ENCODE results near the gene HACD2. TPM values are rescaled to one million over a fixed set of nuclear protein-coding genes. Genes with fewer than 3 reads are reported as not detected.

Gene HACD2
- total and polyA plus RNA-seq, 2 donors (not counting 3 experiments of a cell fraction or from before 2014, with no cell fraction given), result 17.0 to 20.9 TPM

DNA sequence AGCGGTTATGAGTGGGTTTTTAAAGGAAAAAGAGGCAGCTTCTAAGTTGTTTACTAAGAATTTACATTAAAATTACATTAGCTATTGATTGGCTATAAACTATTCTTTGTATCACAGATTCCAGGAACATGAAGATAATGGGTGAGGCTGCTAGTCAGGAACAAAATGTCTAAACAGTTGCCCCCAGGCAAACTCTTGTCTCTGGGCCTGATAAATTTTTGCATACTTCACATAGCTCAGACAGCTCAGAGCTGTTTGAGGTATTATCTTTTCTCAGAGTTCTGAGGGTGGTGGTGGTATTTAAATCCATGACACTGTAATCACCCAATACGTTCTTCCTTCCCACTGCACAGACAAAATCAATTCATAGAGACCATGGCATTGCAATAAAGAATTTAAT lies 2.1 kb upstream of the HACD2 start:
- DNase-seq (ENCODE audit: low read depth, low spot score) (no peak), FAIRE-seq (no peak)
- TF ChIP-seq JUN (IDR thresholded peaks at IDR 0.05; ENCODE audit: borderline replicate concordance, insufficient read depth, insufficient read length, low read depth) (no peak), EZH2 (IDR thresholded peaks at IDR 0.05; ENCODE audit: borderline replicate concordance, low read depth, low read length, severe bottlenecking) (no peak), POLR2AphosphoS5 (IDR thresholded peaks at IDR 0.05; ENCODE audit: insufficient read depth, low read depth, low read length) (no peak), MYC (IDR thresholded peaks at IDR 0.05; ENCODE audit: low read depth, low read length) (no peak), POLR2A (IDR thresholded peaks at IDR 0.05; ENCODE audit: low read depth, low read length) (no peak), GATA2 (IDR thresholded peaks at IDR 0.05; ENCODE audit: insufficient read depth, insufficient read length, low read depth, low read length) (no peak), FOS (IDR thresholded peaks at IDR 0.05; ENCODE audit: borderline replicate concordance, insufficient read depth, low read length) (no peak)
- TF ChIP-seq, protein P1, sequence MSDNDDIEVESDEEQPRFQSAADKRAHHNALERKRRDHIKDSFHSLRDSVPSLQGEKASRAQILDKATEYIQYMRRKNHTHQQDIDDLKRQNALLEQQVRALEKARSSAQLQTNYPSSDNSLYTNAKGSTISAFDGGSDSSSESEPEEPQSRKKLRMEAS (IDR thresholded peaks at IDR 0.05; ENCODE audit: insufficient read depth, insufficient read length), result no peak
- TF ChIP-seq, protein P2, sequence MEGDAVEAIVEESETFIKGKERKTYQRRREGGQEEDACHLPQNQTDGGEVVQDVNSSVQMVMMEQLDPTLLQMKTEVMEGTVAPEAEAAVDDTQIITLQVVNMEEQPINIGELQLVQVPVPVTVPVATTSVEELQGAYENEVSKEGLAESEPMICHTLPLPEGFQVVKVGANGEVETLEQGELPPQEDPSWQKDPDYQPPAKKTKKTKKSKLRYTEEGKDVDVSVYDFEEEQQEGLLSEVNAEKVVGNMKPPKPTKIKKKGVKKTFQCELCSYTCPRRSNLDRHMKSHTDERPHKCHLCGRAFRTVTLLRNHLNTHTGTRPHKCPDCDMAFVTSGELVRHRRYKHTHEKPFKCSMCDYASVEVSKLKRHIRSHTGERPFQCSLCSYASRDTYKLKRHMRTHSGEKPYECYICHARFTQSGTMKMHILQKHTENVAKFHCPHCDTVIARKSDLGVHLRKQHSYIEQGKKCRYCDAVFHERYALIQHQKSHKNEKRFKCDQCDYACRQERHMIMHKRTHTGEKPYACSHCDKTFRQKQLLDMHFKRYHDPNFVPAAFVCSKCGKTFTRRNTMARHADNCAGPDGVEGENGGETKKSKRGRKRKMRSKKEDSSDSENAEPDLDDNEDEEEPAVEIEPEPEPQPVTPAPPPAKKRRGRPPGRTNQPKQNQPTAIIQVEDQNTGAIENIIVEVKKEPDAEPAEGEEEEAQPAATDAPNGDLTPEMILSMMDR (IDR thresholded peaks at IDR 0.05; ENCODE audit: extremely low read depth in 1 of 2, insufficient read depth in 1 of 2, low read depth in 1 of 2, low read length in 2 of 2), result no peak
- H3K79me2 ChIP-seq (ENCODE audit: control insufficient read depth, insufficient read depth, low read length), result peaks cover 8% of the 10 kb centered on the region
- H3K36me3 ChIP-seq (ENCODE audit: control insufficient read depth in 2 of 2, extremely low read depth in 1 of 2, insufficient read depth in 2 of 2, low read length in 2 of 2), result no peaks in the 10 kb centered on the region
- H2AFZ ChIP-seq (ENCODE audit: low read depth, low read length), result no peak overlapping the region
- dilution Hi-C loops (cut with MboI; ENCODE audit: extremely low pct_ligation_motif_present, low sequenced_read_pairs) (no loop called here), intact Hi-C loops (cut with micrococcal nuclease) (loop anchor here (5.0 to 10.0 kb wide), 2 partner anchors 502 to 845 kb away; no protein-coding TSS in a partner anchor)
- no peaks in the 10 kb centered on the region for H4K20me1 ChIP-seq (replicated peaks; ENCODE audit: control insufficient read depth, extremely low read depth, insufficient read depth, low read length)
- H3K27ac ChIP-seq (ENCODE audit: insufficient read depth, low read depth, low read length), result no peak overlapping the region
- BruUV-seq (replicated peaks), result no TSS peak
- ChIA-PET POLR2A (no interaction called here), CTCF (interaction anchor here (1.6 kb wide), 1 partner anchor 65 kb away, joined by 6 read pairs; no protein-coding TSS in a partner anchor)
- no peak overlapping the region for H3K4me2 ChIP-seq (ENCODE audit: insufficient read depth, low read length)
- peaks cover 4% of the 10 kb centered on the region for H3K9me3 ChIP-seq (replicated peaks; ENCODE audit: control insufficient read depth, insufficient read depth, low read length)
- H3K4me3 ChIP-seq (replicated peaks in 1 of 3; ENCODE audit: insufficient read depth in 1 of 3, low read depth in 1 of 3, low read length in 3 of 3), result no peak overlapping the region
- peaks cover 7% of the 10 kb centered on the region for H3K4me1 ChIP-seq (ENCODE audit: control insufficient read depth, extremely low read depth, insufficient read depth, low read length)
- H3K9me1 ChIP-seq (replicated peaks; ENCODE audit: control insufficient read depth, extremely low read depth, insufficient read depth, low read length), result no peaks in the 10 kb centered on the region
- no peaks in the 10 kb centered on the region for H3K27me3 ChIP-seq (ENCODE audit: control insufficient read depth in 2 of 2, insufficient read depth in 2 of 2, low read length in 2 of 2)
- no peak overlapping the region for H3K9ac ChIP-seq (replicated peaks; ENCODE audit: extremely low read depth, insufficient read depth, low read length)

Measured in endothelial cell of umbilical vein (primary cell).